Activated CD4-positive, alpha-beta memory T cell treated with anti-CD3 and anti-CD28 coated beads, Interleukin-2, amount 10 ng/mL, durations not matched to agents 7 days and 5 days (primary cell): ENCODE data around the gene S100A4. TPM values are rescaled to one million over a fixed set of nuclear protein-coding genes. Genes with fewer than 3 reads are reported as not detected.

Experiments
- CTCF ChIA-PET: fragments of 350-600 bp; sonication (Branson Sonifier 250); formaldehyde crosslinking; loops from one replicate; lab custom pipeline; 2021; ENCODE audit warnings: antibody characterized with exemption, inconsistent platforms; lab: Charles Lee
- POLR2A ChIA-PET: fragments of 350-600 bp; sonication (Branson Sonifier 250); formaldehyde crosslinking; loops from one replicate; lab custom pipeline; 2021; ENCODE audit warnings: antibody characterized with exemption; lab: Charles Lee
- DNase-seq: peaks from one replicate; pipeline ENCODE4 v3.0.0-alpha.2; 2020
- H3K27ac Mint-ChIP-seq: one replicate; pipeline ENCODE4 v1.8.0; 2021; ENCODE audit warnings: mild to moderate bottlenecking, mixed read lengths
- H3K27me3 Mint-ChIP-seq: one replicate; pipeline ENCODE4 v1.8.0; 2021; ENCODE audit warnings: mixed read lengths
- H3K36me3 Mint-ChIP-seq: one replicate; pipeline ENCODE4 v1.8.0; 2021; ENCODE audit warnings: low read depth, mixed read lengths
- H3K4me1 Mint-ChIP-seq: one replicate; pipeline ENCODE4 v1.8.0; 2021; ENCODE audit warnings: mixed read lengths
- H3K4me3 Mint-ChIP-seq: one replicate; pipeline ENCODE4 v1.8.0; 2021; ENCODE audit warnings: mild to moderate bottlenecking, mixed read lengths
- H3K9me3 Mint-ChIP-seq: one replicate; pipeline ENCODE4 v1.8.0; 2021; ENCODE audit warnings: mixed read lengths
- total RNA-seq, 2 experiments: library from RNA; stranded (reverse); gene quantifications; one replicate each; pipeline ENCODE4 v1.2.3, GENCODE V29; 2021

S100A4 gene
- total RNA-seq, 2 experiments from 2014 or later, result 1,297 to 1,322 TPM

GRCh38 chr1:153553830-153554541 lies 8.4 kb upstream of the S100A4 start:
- peaks cover 3% of the 10 kb centered on the region for H3K27me3 Mint-ChIP-seq
- H3K4me3 Mint-ChIP-seq, result no peak overlapping the region
- no peaks in the 10 kb centered on the region for H3K36me3 Mint-ChIP-seq
- DNase-seq, result no peak
- H3K9me3 Mint-ChIP-seq, result no peaks in the 10 kb centered on the region
- H3K4me1 Mint-ChIP-seq, result peaks cover 15% of the 10 kb centered on the region
- ChIA-PET CTCF (interaction anchor here (1.6 kb wide), 1 partner anchor 8 kb away, joined by 5 read pairs; the partner anchor contains the start of gene S100A4), POLR2A (interaction anchor here (1.1 to 2.1 kb wide), 4 partner anchors 8 to 19 kb away, joined by 4 to 10 read pairs (median 6); partner anchors contain the start of genes S100A5 and S100A6)
- H3K27ac Mint-ChIP-seq, result no peak overlapping the region

GRCh38 chr1:153553096-153553495 lies 7.5 kb upstream of the S100A4 start:
- no peaks in the 10 kb centered on the region for H3K9me3 Mint-ChIP-seq
- ChIA-PET CTCF (no interaction called here), POLR2A (interaction anchor here (1.5 to 1.6 kb wide), 2 partner anchors 8 to 12 kb away, joined by 5 to 10 read pairs; partner anchors contain the start of gene S100A5)
- H3K27ac Mint-ChIP-seq, result no peak overlapping the region
- peaks cover 24% of the 10 kb centered on the region for H3K4me1 Mint-ChIP-seq
- DNase-seq, result no peak
- H3K36me3 Mint-ChIP-seq, result no peaks in the 10 kb centered on the region
- no peak overlapping the region for H3K4me3 Mint-ChIP-seq
- H3K27me3 Mint-ChIP-seq, result peaks cover 3% of the 10 kb centered on the region

- ChIA-PET CTCF (interaction anchor here (0.9 to 3.1 kb wide), 3 partner anchors 9 to 20 kb away, joined by 3 to 15 read pairs (median 9); no protein-coding TSS in a partner anchor), POLR2A (interaction anchor here (0.9 to 2.6 kb wide), 5 partner anchors 8 to 20 kb away, joined by 3 to 13 read pairs (median 4); partner anchors contain the start of gene S100A5)
- no peak for DNase-seq
- H3K4me3 Mint-ChIP-seq, result no peak overlapping the region
- no peaks in the 10 kb centered on the region for H3K9me3 Mint-ChIP-seq
- H3K27me3 Mint-ChIP-seq, result peaks cover 3% of the 10 kb centered on the region
- H3K27ac Mint-ChIP-seq, result no peak overlapping the region
- H3K36me3 Mint-ChIP-seq, result no peaks in the 10 kb centered on the region
- peaks cover 31% of the 10 kb centered on the region for H3K4me1 Mint-ChIP-seq
These were observed 6.7 kb upstream of the S100A4 start for GRCh38 chr1:153552335-153552734.

GRCh38 chr1:153550827-153551500 lies 5.4 kb upstream of the S100A4 start:
- Mint-ChIP-seq H3K36me3 (no peaks in the 10 kb centered on the region), H3K27me3 (peaks cover 3% of the 10 kb centered on the region), H3K4me3 (no peak overlapping the region), H3K9me3 (no peaks in the 10 kb centered on the region), H3K4me1 (peaks cover 42% of the 10 kb centered on the region), H3K27ac (no peak overlapping the region)
- POLR2A ChIA-PET, result interaction anchor here (1.0 to 2.7 kb wide), 7 partner anchors 10 to 18 kb away, joined by 3 to 13 read pairs (median 6); partner anchors contain the start of genes S100A2, S100A5 and S100A6
- CTCF ChIA-PET, result interaction anchor here (0.9 to 3.1 kb wide), 4 partner anchors 15 to 18 kb away, joined by 3 to 15 read pairs (median 6); partner anchors contain the start of gene S100A6
- DNase-seq, result no peak

GRCh38 chr1:153550398-153550758 lies 4.8 kb upstream of the S100A4 start:
- no peak for DNase-seq
- Mint-ChIP-seq H3K4me3 (no peak overlapping the region), H3K36me3 (peaks cover 3% of the 10 kb centered on the region), H3K4me1 (peaks cover 48% of the 10 kb centered on the region), H3K27me3 (peaks cover 3% of the 10 kb centered on the region), H3K9me3 (no peaks in the 10 kb centered on the region), H3K27ac (no peak overlapping the region)
- ChIA-PET CTCF (interaction anchor here (1.5 to 3.1 kb wide), 3 partner anchors 15 to 18 kb away, joined by 4 to 15 read pairs (median 9); partner anchors contain the start of gene S100A6), POLR2A (interaction anchor here (1.0 to 2.7 kb wide), 6 partner anchors 10 to 18 kb away, joined by 3 to 13 read pairs (median 7); partner anchors contain the start of genes S100A2, S100A5 and S100A6)

- Mint-ChIP-seq H3K36me3 (peaks cover 8% of the 10 kb centered on the region), H3K4me1 (peaks cover 53% of the 10 kb centered on the region), H3K9me3 (no peaks in the 10 kb centered on the region), H3K27ac (no peak overlapping the region), H3K27me3 (peaks cover 3% of the 10 kb centered on the region), H3K4me3 (no peak overlapping the region)
- POLR2A ChIA-PET, result interaction anchor here (1.7 to 2.7 kb wide), 4 partner anchors 14 to 17 kb away, joined by 6 to 13 read pairs (median 9); partner anchors contain the start of genes S100A2 and S100A6
- CTCF ChIA-PET, result interaction anchor here (1.5 to 3.1 kb wide), 2 partner anchors 15 to 17 kb away, joined by 4 to 15 read pairs; partner anchors contain the start of gene S100A6
- DNase-seq, result no peak
These were observed 4.3 kb upstream of the S100A4 start for GRCh38 chr1:153549741-153550397.

- Mint-ChIP-seq H3K9me3 (no peaks in the 10 kb centered on the region), H3K4me3 (no peak within 1 kb of the TSS), H3K36me3 (peaks cover 16% of the 10 kb centered on the region), H3K27ac (no peak within 1 kb of the TSS), H3K27me3 (peaks cover 3% of the 10 kb centered on the region), H3K4me1 (peaks cover 59% of the 10 kb centered on the region)
- ChIA-PET CTCF (interaction anchor here (0.9 to 6.5 kb wide), 3 partner anchors 13 to 38 kb away, joined by 3 to 117 read pairs (median 3); partner anchors contain the start of gene S100A6), POLR2A (interaction anchor here (0.6 to 2.7 kb wide), 4 partner anchors 14 to 17 kb away, joined by 3 to 8 read pairs (median 6); partner anchors contain the start of genes S100A2 and S100A6)
- no peak for DNase-seq
These were observed 3.4 kb upstream of the S100A4 start, which contains the start of gene S100A3 for GRCh38 chr1:153548722-153549688. Gene S100A3 (minus strand): TSS chr1:153549258. CDS start chr1:153548485, 773 bp downstream.

GRCh38 chr1:153547560-153548551 lies 2.2 kb upstream of the S100A4 start:
- ChIA-PET POLR2A (interaction anchor here (0.8 to 2.7 kb wide), 3 partner anchors 12 to 19 kb away, joined by 4 to 6 read pairs (median 5); partner anchors contain the start of gene S100A6), CTCF (interaction anchor here (0.5 to 6.5 kb wide), 3 partner anchors 14 to 244 kb away, joined by 3 to 117 read pairs (median 4); partner anchors contain the start of gene S100A6)
- Mint-ChIP-seq H3K9me3 (no peaks in the 10 kb centered on the region), H3K36me3 (peaks cover 28% of the 10 kb centered on the region), H3K27me3 (peaks cover 3% of the 10 kb centered on the region), H3K4me1 (peaks cover 65% of the 10 kb centered on the region), H3K27ac (peak overlapping the region; percentile 59), H3K4me3 (no peak overlapping the region)
- no peak for DNase-seq

GRCh38 chr1:153546796-153547559 lies 1.4 kb upstream of the S100A4 start:
- Mint-ChIP-seq H3K4me1 (peaks cover 74% of the 10 kb centered on the region), H3K27me3 (peaks cover 3% of the 10 kb centered on the region), H3K9me3 (no peaks in the 10 kb centered on the region), H3K36me3 (peaks cover 35% of the 10 kb centered on the region), H3K27ac (peak overlapping the region; percentile 98), H3K4me3 (peak overlapping the region; percentile 96)
- ChIA-PET CTCF (interaction anchor here (1.0 to 6.5 kb wide), 5 partner anchors 10 to 26 kb away, joined by 3 to 117 read pairs (median 22); partner anchors contain the start of genes S100A2 and S100A6), POLR2A (interaction anchor here (0.9 to 4.5 kb wide), 6 partner anchors 13 to 88 kb away, joined by 4 to 281 read pairs (median 22); partner anchors contain the start of genes CHTOP, S100A2 and S100A6)
- no peak for DNase-seq
